ENCODE measurements around the gene FOXS1. TPM values are rescaled to one million over a fixed set of nuclear protein-coding genes. Genes with fewer than 3 reads are reported as not detected.

Gene FOXS1
- total RNA-seq, 1 donor from 2014 or later: 3.6 TPM

Small RNA genes lying within 50 kb of the gene (small RNA-seq; reads per million reads assigned to genes)
- not detected for gene AL160175.1 (ENCODE audit: low replicate concordance)

Other genes starting within 250 kb of the FOXS1 start
- 94.2 TPM for gene ID1, start 240.3 kb downstream of the FOXS1 start, total RNA-seq
- gene COX4I2, start 207.7 kb downstream of the FOXS1 start, total RNA-seq: 6.3 TPM
- 37.2 TPM for gene BCL2L1, start 122.7 kb downstream of the FOXS1 start, total RNA-seq
- 19.6 TPM for gene TPX2, start 106.3 kb downstream of the FOXS1 start, total RNA-seq
- gene MYLK2, start 26.2 kb downstream of the FOXS1 start, total RNA-seq: 55.9 TPM
- gene DUSP15, start 24.9 kb upstream of the FOXS1 start, total RNA-seq: 0.82 TPM
- gene TTLL9, start 25.0 kb upstream of the FOXS1 start, total RNA-seq: 1.0 TPM
- 6.5 TPM for gene PDRG1, start 106.4 kb upstream of the FOXS1 start, total RNA-seq
- gene XKR7, start 122.5 kb upstream of the FOXS1 start, total RNA-seq: under 0.01 TPM
- 9.7 TPM for gene CCM2L, start 164.8 kb upstream of the FOXS1 start, total RNA-seq
- gene HCK, start 206.6 kb upstream of the FOXS1 start, total RNA-seq: 3.7 TPM